GM12878 (cell line): ENCODE measurements around the gene TET3. TPM values are rescaled to one million over a fixed set of nuclear protein-coding genes. Genes with fewer than 3 reads are reported as not detected.
"Not testable (repeated sequence)": the region's sequence is repeated elsewhere in the genome, so short reads cannot be mapped to it uniquely, and the experiment has no call there.

Source experiments
- ATAC-seq: fragments of 200-7000 bp; cut with Tn5 transposase; 3 replicates; pipeline ENCODE4 v1.9.1; 2020; ENCODE audit warnings: mild to moderate bottlenecking, moderate library complexity
- BruUV-seq: library from RNA; stranded (reverse); fragments of 400-500 nt; replicated peaks from 2 replicates; lab custom pipeline; 2021; lab: Mats Ljungman, UMichigan
- CTCF ChIA-PET: fragments of 300-600 bp; sonication (Branson Sonifier 250); formaldehyde crosslinking; extraction: SDS; loops from one replicate; lab custom pipeline; 2021; ENCODE audit warnings: inconsistent platforms; lab: Yijun Ruan, JAX
- POLR2A ChIA-PET: fragments of 350-600 bp; formaldehyde crosslinking; extraction: SDS; loops from one replicate; lab custom pipeline; 2021; ENCODE audit warnings: inconsistent platforms; lab: Charles Lee
- RAD21 ChIA-PET: fragments of 300-600 bp; sonication (Branson Sonifier 250); formaldehyde crosslinking; loops from one replicate; lab custom pipeline; 2023; ENCODE audit warnings: antibody characterized with exemption; ENCODE audit not compliant: unreplicated experiment; lab: Charles Lee
- SMC1A ChIA-PET: fragments of 300-600 bp; sonication (Branson Sonifier 250); formaldehyde crosslinking; loops from one replicate; lab custom pipeline; 2023; ENCODE audit not compliant: unreplicated experiment, uncharacterized antibody; lab: Charles Lee
- DNase-seq: peaks from one replicate; pipeline ENCODE4 v3.0.0-alpha.2; 2011; ENCODE audit warnings: low read depth, low spot score
- FAIRE-seq: peaks from 3 replicates; lab custom pipeline; 2011; peaks lifted over from hg19 to GRCh38; lab: Jason Lieb, UNC
- H2AFZ ChIP-seq: 2 replicates; pipeline ENCODE4 v1.6.0; 2011; ENCODE audit warnings: low read depth, low read length, control low read depth; ENCODE audit not compliant: control insufficient read depth
- H3K27ac ChIP-seq: 2 replicates; pipeline ENCODE4 v1.5.1; 2011; ENCODE audit warnings: control low read depth; ENCODE audit not compliant: control insufficient read depth, insufficient read depth
- H3K27me3 ChIP-seq, 2 experiments: replicated peaks in 1 of 2; 2 replicates each; pipeline versions ENCODE4 v1.6.0 to v1.6.1; 2011; ENCODE audit warnings: low read length in 1 of 2; ENCODE audit not compliant: control insufficient read depth in 2 of 2, insufficient read depth in 2 of 2
- H3K36me3 ChIP-seq, 2 experiments: 2 replicates each; pipeline ENCODE4 v1.5.1; 2011; ENCODE audit warnings: low read length in 1 of 2; ENCODE audit not compliant: control insufficient read depth in 2 of 2, insufficient read depth in 2 of 2
- H3K4me1 ChIP-seq: 2 replicates; pipeline ENCODE4 v1.6.1; 2011; ENCODE audit warnings: mild to moderate bottlenecking, low read length, moderate library complexity, mixed read lengths; ENCODE audit not compliant: control insufficient read depth, insufficient read depth
- H3K4me2 ChIP-seq: 2 replicates; pipeline ENCODE4 v1.6.0; 2011; ENCODE audit warnings: control low read depth; ENCODE audit not compliant: control insufficient read depth, insufficient read depth
- H3K4me3 ChIP-seq: fragments of 200-600 bp; sonication (generic); 2 replicates; pipeline ENCODE4 v1.5.1; 2016
- H3K79me2 ChIP-seq: 2 replicates; pipeline ENCODE4 v1.6.0; 2011; ENCODE audit warnings: low read length; ENCODE audit not compliant: control insufficient read depth, insufficient read depth
- H3K9ac ChIP-seq: 2 replicates; pipeline ENCODE4 v1.8.0; 2011; ENCODE audit warnings: low read length, control low read depth, mixed read lengths; ENCODE audit not compliant: control insufficient read depth, insufficient read depth
- H3K9me3 ChIP-seq: replicated peaks from 3 replicates; pipeline ENCODE4 v1.5.1; 2011; ENCODE audit warnings: mild to moderate bottlenecking, low read length; ENCODE audit not compliant: control insufficient read depth, insufficient read depth
- H4K20me1 ChIP-seq: 2 replicates; pipeline ENCODE4 v1.6.0; 2011; ENCODE audit not compliant: control insufficient read depth, insufficient read depth
- CTCF ChIP-seq, 3 experiments: IDR thresholded peaks in 2 of 3; conservative IDR thresholded peaks in 1 of 3; 2 replicates each; pipeline ENCODE4 v1.5.1; 2011; ENCODE audit warnings: low read depth in 3 of 3, low read length in 3 of 3, mild to moderate bottlenecking in 3 of 3, control low read depth in 2 of 3, moderate library complexity in 2 of 3, inconsistent platforms in 1 of 3, mixed read lengths in 1 of 3; ENCODE audit not compliant: control insufficient read depth in 2 of 3, insufficient read depth in 1 of 3; ENCODE audit errors: extremely low read depth in 1 of 3
- MEF2B ChIP-seq: fragments of 450-650 bp; IDR thresholded peaks from 2 replicates; pipeline ENCODE4 v1.6.1; 2018; ENCODE audit warnings: mild to moderate bottlenecking, moderate library complexity; ENCODE audit not compliant: partially characterized antibody, poor library complexity, severe bottlenecking
- RAD21 ChIP-seq: IDR thresholded peaks from 2 replicates; pipeline ENCODE4 v1.6.1; 2011; ENCODE audit warnings: mild to moderate bottlenecking, low read depth, low read length, moderate library complexity; ENCODE audit not compliant: insufficient read depth
- SMC3 ChIP-seq: IDR thresholded peaks from 2 replicates; pipeline ENCODE4 v1.6.1; 2011; ENCODE audit warnings: low read length, improper control_type of control experiment, borderline replicate concordance
- WGBS: methylation state at CpG from one replicate; pipeline ENCODE4 v1.1.6; 2016; ENCODE audit warnings: low lambda C conversion rate; ENCODE audit not compliant: insufficient replicate concordance, insufficient coverage; ENCODE audit errors: missing lambda C conversion rate; 5-methylcytosine and 5-hydroxymethylcytosine counted together
- in situ Hi-C: fragments of 300-500 bp; cut with MboI; formaldehyde crosslinking; loops from 9 replicates; pipeline ENCODE4 v1.14.3; 2018; ENCODE audit warnings: mixed read lengths
- intact Hi-C: fragments of 100-400 bp; cut with micrococcal nuclease; formaldehyde crosslinking; loops from one replicate; pipeline ENCODE4 v1.14.2; 2022; ENCODE audit not compliant: unreplicated experiment
- polyA plus RNA-seq, 11 experiments: library from polyadenylated mRNA; depleted of rRNA in 4 of 11; unstranded in 6 of 11; stranded (reverse) in 5 of 11; fragments of >200 nt; fragmentation: Nextera tagmentation in 4 of 11; fragmentation: Illumina TruSeq in 1 of 11; extraction: Ambion mirVana in 4 of 11; extraction: Trizol in 1 of 11; gene quantifications; 1 replicate in 1 of 11; 2 replicates in 10 of 11; pipeline versions ENCODE4 v1.2.1 to v1.2.3, GENCODE V29; 2011 to 2016; ENCODE audit warnings: inconsistent platforms in 2 of 11, missing spikeins in 2 of 11, low read depth in 1 of 11
- total RNA-seq, 4 experiments: library from RNA; depleted of rRNA in 3 of 4; stranded (reverse); fragments of >200 nt in 3 of 4; fragmentation: Illumina TruSeq in 1 of 4; extraction: Trizol in 1 of 4; gene quantifications; 2 replicates each; pipeline versions ENCODE4 v1.2.1 to v1.2.3, GENCODE V29; 2013 to 2021

The TET3 gene
- total and polyA plus RNA-seq, 10 of the 15 experiments (the other 5 are each of a cell fraction or from before 2014, with no cell fraction given) = 0.77 to 25.9 (median 8.5) TPM

DNA sequence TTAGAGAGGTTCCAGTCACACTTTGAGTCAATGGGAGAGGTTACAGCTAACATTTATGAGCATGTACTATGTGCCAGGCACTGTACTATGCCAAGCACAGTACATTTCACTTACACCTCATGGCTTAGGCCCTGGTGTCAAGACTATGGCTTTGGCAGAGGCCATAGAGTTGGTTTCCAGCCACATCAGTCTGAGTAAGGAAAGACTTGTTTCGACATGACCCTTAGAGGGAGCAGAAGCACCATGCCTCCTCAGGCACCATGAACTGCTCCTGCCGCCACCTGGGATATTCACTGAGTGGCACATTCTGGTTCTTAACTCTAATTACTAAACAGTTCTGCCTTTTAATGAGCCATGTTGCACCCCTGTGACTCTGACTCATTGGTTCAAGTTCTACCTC, 45.3 kb upstream of the TET3 start:
- peak overlapping the region; percentile 2; the same call in 1 of the 2 replicates for H3K4me2 ChIP-seq
- CTCF ChIA-PET = interaction anchor here (1.0 to 2.6 kb wide), 5 partner anchors 28 to 115 kb away, joined by 3 to 10 read pairs (median 3); no protein-coding TSS in a partner anchor
- in situ Hi-C loops (no loop called here), intact Hi-C loops (no loop called here)
- FAIRE-seq = no peak
- no peaks in the 10 kb centered on the region for H3K27me3 ChIP-seq
- peaks cover 0 to 14% of the 10 kb centered on the region in 2 experiments; a peak in 3 of 4 replicates for H3K36me3 ChIP-seq
- SMC1A ChIA-PET = interaction anchor here (0.6 to 3.2 kb wide), 9 partner anchors 10 to 885 kb away, joined by 3 to 13 read pairs (median 3); no protein-coding TSS in a partner anchor
- no peaks in the 10 kb centered on the region for H4K20me1 ChIP-seq
- H3K79me2 ChIP-seq = peaks cover 70% of the 10 kb centered on the region
- RAD21 ChIA-PET = interaction anchor here (1.0 to 2.3 kb wide), 2 partner anchors 12 to 49 kb away, joined by 3 to 6 read pairs; no protein-coding TSS in a partner anchor
- peaks cover 8% of the 10 kb centered on the region; the same call in 1 of the 2 replicates for H3K4me1 ChIP-seq
- no peaks in the 10 kb centered on the region for H3K9me3 ChIP-seq
- H2AFZ ChIP-seq = no peak overlapping the region
- DNase-seq = no peak
- WGBS = 100% methylated on average over 2 of the region's 2 CpGs
- no peak overlapping the region for H3K27ac ChIP-seq
- peak; percentile 53 for ATAC-seq
- TF ChIP-seq CTCF (IDR thresholded peaks at IDR 0.05 in 2 of 3, conservative IDR thresholded peaks at IDR 0.05 in 1 of 3; ENCODE audit: control insufficient read depth in 2 of 3, extremely low read depth in 1 of 3, insufficient read depth in 1 of 3, low read depth in 3 of 3, low read length in 3 of 3) = 0 out of 6 replicates have a peak, but pooled peaks of 1 of the 3 experiments have one; percentile 14
- TF ChIP-seq MEF2B = no peak
- peak; percentile 24; the same call in 1 of the 2 replicates for TF ChIP-seq RAD21
- peak; percentile 20; the same call in 1 of the 2 replicates for TF ChIP-seq SMC3
- no peak overlapping the region for H3K9ac ChIP-seq
- H3K4me3 ChIP-seq = no peak overlapping the region
- POLR2A ChIA-PET = interaction anchor here (0.5 to 2.1 kb wide), 5 partner anchors 9 to 39 kb away, joined by 3 to 5 read pairs (median 3); no protein-coding TSS in a partner anchor
- no TSS peak for BruUV-seq

- ChIA-PET POLR2A (interaction anchor here (1.1 kb wide), 1 partner anchor 12 kb away, joined by 3 read pairs; no protein-coding TSS in a partner anchor), SMC1A (interaction anchor here (0.9 kb wide), 1 partner anchor 46 kb away, joined by 3 read pairs; no protein-coding TSS in a partner anchor), RAD21 (interaction anchor here (1.2 kb wide), 1 partner anchor 48 kb away, joined by 3 read pairs; no protein-coding TSS in a partner anchor)
- H2AFZ ChIP-seq, BruUV-seq, DNase-seq, H3K4me1 ChIP-seq, in situ Hi-C loops, H3K27ac ChIP-seq, H3K9me3 ChIP-seq, CTCF ChIA-PET, H4K20me1 ChIP-seq, ATAC-seq, H3K27me3 ChIP-seq, FAIRE-seq, H3K4me2 ChIP-seq, H3K4me3 ChIP-seq, H3K9ac ChIP-seq, intact Hi-C loops: not testable (repeated sequence)
- Histone ChIP-seq H3K79me2 (peaks cover 75% of the 10 kb centered on the region), H3K36me3 (peaks cover 3 to 14% of the 10 kb centered on the region in 2 experiments; a peak in 3 of 4 replicates)
- 100% methylated on average over 1 of the region's 1 CpG for WGBS
Measured at GRCh38 chr2:73940066-73940465, 44.6 kb upstream of the TET3 start.
